Smooth muscle cell (in vitro differentiated cells): ENCODE results near the gene PPM1B. TPM values are rescaled to one million over a fixed set of nuclear protein-coding genes. Genes with fewer than 3 reads are reported as not detected.
A peak's percentile ranks its signal among the peaks of the same experiment; 100 is the strongest.

Experiments
- DNase-seq: peaks from one replicate; lab custom pipeline; 2025; ENCODE audit not compliant: unreplicated experiment; lab: John Stamatoyannopoulos, UW
- H2AFZ ChIP-seq: fragments of 200-600 bp; sonication (generic); 2 replicates; pipeline ENCODE4 v1.6.0; 2016; ENCODE audit warnings: antibody characterized with exemption, low read depth, mild to moderate bottlenecking
- H3F3A ChIP-seq: fragments of 200-600 bp; sonication (generic); 2 replicates; pipeline ENCODE4 v1.6.0; 2017; ENCODE audit warnings: antibody characterized with exemption, low read depth
- H3K27ac ChIP-seq: fragments of 200-600 bp; sonication (generic); 2 replicates; pipeline ENCODE4 v1.5.1; 2016; ENCODE audit warnings: low read depth, mild to moderate bottlenecking
- H3K27me3 ChIP-seq: fragments of 200-600 bp; sonication (generic); 2 replicates; pipeline ENCODE4 v1.6.1; 2016; ENCODE audit warnings: low read depth, mild to moderate bottlenecking
- H3K36me3 ChIP-seq: fragments of 200-600 bp; sonication (generic); 2 replicates; pipeline ENCODE4 v1.5.1; 2016; ENCODE audit warnings: low read depth
- H3K4me1 ChIP-seq: fragments of 200-600 bp; sonication (generic); 2 replicates; pipeline ENCODE4 v1.5.1; 2016; ENCODE audit warnings: low read depth
- H3K4me2 ChIP-seq: fragments of 200-600 bp; sonication (generic); 2 replicates; pipeline ENCODE4 v1.6.0; 2016; ENCODE audit warnings: mild to moderate bottlenecking
- H3K4me3 ChIP-seq: fragments of 200-600 bp; sonication (generic); 2 replicates; pipeline ENCODE4 v1.5.1; 2016; ENCODE audit warnings: mild to moderate bottlenecking
- H3K79me2 ChIP-seq: fragments of 200-600 bp; sonication (generic); 2 replicates; pipeline ENCODE4 v1.6.0; 2016; ENCODE audit warnings: low read depth, mild to moderate bottlenecking
- H3K9ac ChIP-seq: fragments of 200-600 bp; sonication (generic); 2 replicates; pipeline ENCODE4 v1.6.0; 2016; ENCODE audit warnings: low read depth
- H3K9me3 ChIP-seq: fragments of 200-600 bp; sonication (generic); replicated peaks from 2 replicates; pipeline ENCODE4 v1.5.1; 2016; ENCODE audit warnings: low read depth
- H4K20me1 ChIP-seq: fragments of 200-600 bp; sonication (generic); 2 replicates; pipeline ENCODE4 v1.6.0; 2016; ENCODE audit warnings: low read depth
- CTCF ChIP-seq: fragments of 200-600 bp; sonication (generic); IDR thresholded peaks from 2 replicates; pipeline ENCODE4 v1.5.1; 2017; ENCODE audit warnings: borderline replicate concordance, mild to moderate bottlenecking, antibody characterized with exemption; ENCODE audit not compliant: insufficient read depth, poor library complexity, severe bottlenecking
- WGBS: methylation state at CpG from one replicate; pipeline ENCODE4 v1.1.7; 2016; ENCODE audit warnings: low lambda C conversion rate; 5-methylcytosine and 5-hydroxymethylcytosine counted together
- polyA plus RNA-seq: library from polyadenylated mRNA; unstranded; fragments of >200 nt; fragmentation: Nextera tagmentation; extraction: Ambion mirVana; gene quantifications from 2 replicates; pipeline ENCODE4 v1.2.1, GENCODE V29; 2016
- total RNA-seq: library from RNA; depleted of rRNA; stranded (reverse); fragments of >200 nt; gene quantifications from 2 replicates; pipeline ENCODE4 v1.2.3, GENCODE V29; 2014

PPM1B gene
- total and polyA plus RNA-seq, 2 experiments from 2014 or later, result 20.8 to 27.0 TPM

- Histone ChIP-seq H3K27ac (no peak overlapping the region), H4K20me1 (no peaks in the 10 kb centered on the region), H3K4me3 (no peak overlapping the region), H3K36me3 (no peaks in the 10 kb centered on the region), H3F3A (no peaks in the 10 kb centered on the region), H3K9me3 (no peaks in the 10 kb centered on the region), H3K4me1 (no peaks in the 10 kb centered on the region), H3K4me2 (no peak overlapping the region), H2AFZ (no peak overlapping the region), H3K27me3 (no peaks in the 10 kb centered on the region), H3K9ac (no peak overlapping the region), H3K79me2 (no peaks in the 10 kb centered on the region)
- TF ChIP-seq CTCF, result no peak
- 92% methylated on average over 2 of the region's 2 CpGs for WGBS
- no peak for DNase-seq
These were observed 74.2 kb downstream of the PPM1B start for GRCh38 chr2:44242904-44243303.

DNA sequence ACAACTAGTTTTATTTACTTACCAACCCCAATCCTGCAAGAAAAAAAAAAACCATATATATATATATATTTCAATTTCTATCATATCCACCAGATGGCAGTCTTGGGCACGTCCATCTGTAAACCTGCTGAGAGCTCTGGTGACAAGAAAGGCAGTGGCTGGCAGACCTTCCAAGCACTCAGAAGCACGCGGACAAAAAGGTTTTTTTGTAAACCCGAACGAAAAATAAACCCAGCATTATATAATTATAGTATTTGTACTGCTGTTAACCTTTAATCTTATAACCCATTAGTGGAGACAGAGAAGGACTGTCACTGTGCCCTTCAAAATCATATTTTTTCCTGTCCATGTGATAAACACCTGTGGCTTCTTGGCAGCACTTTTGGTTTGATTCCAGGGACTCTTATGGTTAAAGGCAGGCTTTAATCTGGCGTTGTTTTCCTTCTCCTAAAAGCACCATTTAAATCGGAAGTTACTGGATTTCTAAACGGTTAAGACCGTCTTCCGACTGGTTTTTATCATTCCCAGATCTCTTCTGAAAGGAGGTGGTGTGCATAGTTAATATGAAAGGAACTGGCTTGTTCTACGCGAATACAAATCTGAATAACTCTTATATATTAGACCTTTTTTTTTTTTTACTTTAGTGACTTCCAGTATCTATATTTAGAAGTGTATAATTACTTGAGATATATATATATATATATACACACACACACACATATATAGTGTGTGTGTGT, 75.6 kb downstream of the PPM1B start:
- no peak for DNase-seq

GRCh38 chr2:44245083-44245861, 76.6 kb downstream of the PPM1B start:
- WGBS, result 43% methylated on average over 3 of the region's 3 CpGs

More for the DNA sequence above, 75.6 kb downstream of the PPM1B start:
- Histone ChIP-seq H3K27me3 (no peaks in the 10 kb centered on the region), H3K36me3 (no peaks in the 10 kb centered on the region), H4K20me1 (no peaks in the 10 kb centered on the region), H3K79me2 (no peaks in the 10 kb centered on the region), H2AFZ (no peak overlapping the region), H3K9me3 (no peaks in the 10 kb centered on the region), H3K4me1 (no peaks in the 10 kb centered on the region), H3K27ac (no peak overlapping the region), H3K9ac (no peak overlapping the region), H3K4me3 (peak overlapping the region; percentile 10), H3F3A (no peaks in the 10 kb centered on the region), H3K4me2 (peak overlapping the region; percentile 66)
- TF ChIP-seq CTCF, result peak; percentile 61
- WGBS, result 33% methylated on average over 12 of the region's 12 CpGs

More at GRCh38 chr2:44245083-44245861, 76.6 kb downstream of the PPM1B start:
- Histone ChIP-seq H2AFZ (no peak overlapping the region), H3K27me3 (no peaks in the 10 kb centered on the region), H3K36me3 (no peaks in the 10 kb centered on the region), H3K27ac (no peak overlapping the region), H3K9me3 (no peaks in the 10 kb centered on the region), H3K4me3 (no peak overlapping the region), H3F3A (no peaks in the 10 kb centered on the region), H3K4me2 (no peak overlapping the region), H3K79me2 (no peaks in the 10 kb centered on the region), H3K4me1 (no peaks in the 10 kb centered on the region), H4K20me1 (no peaks in the 10 kb centered on the region), H3K9ac (no peak overlapping the region)
- no peak for DNase-seq
- no peak for TF ChIP-seq CTCF
